GM21528 (cell line): ENCODE data around the gene ABCB8.
"Not testable (repeated sequence)": the region's sequence is repeated elsewhere in the genome, so short reads cannot be mapped to it uniquely, and the experiment has no call there.

Experiments
- ATAC-seq: cut with Tn5 transposase; IDR thresholded peaks from one replicate; pipeline ENCODE4 v1.9.1; 2021; ENCODE audit warnings: mild to moderate bottlenecking, moderate library complexity; ENCODE audit not compliant: unreplicated experiment, low FRiP score

Gene ABCB8

DNA sequence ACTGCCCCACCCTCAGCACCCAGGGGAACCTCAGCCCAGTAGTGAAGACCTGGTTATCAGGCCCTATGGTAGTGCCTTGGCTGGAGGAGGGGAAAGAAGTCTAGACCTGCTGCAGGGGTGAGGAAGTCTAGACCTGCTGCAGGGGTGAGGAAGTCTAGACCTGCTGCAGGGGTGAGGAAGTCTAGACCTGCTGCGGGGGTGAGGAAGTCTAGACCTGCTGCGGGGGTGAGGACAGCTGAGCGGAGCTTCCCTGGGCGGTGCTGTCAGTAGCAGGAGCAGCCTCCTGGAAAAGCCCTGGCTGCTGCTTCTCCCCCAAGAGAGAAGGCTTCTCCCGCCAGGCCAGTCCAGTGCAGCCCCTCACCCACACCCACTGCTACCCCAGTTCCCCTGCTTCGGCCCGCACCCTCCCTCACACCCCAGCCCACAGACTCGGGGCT is 31.2 kb upstream of the ABCB8 start:
- no peak for ATAC-seq

DNA sequence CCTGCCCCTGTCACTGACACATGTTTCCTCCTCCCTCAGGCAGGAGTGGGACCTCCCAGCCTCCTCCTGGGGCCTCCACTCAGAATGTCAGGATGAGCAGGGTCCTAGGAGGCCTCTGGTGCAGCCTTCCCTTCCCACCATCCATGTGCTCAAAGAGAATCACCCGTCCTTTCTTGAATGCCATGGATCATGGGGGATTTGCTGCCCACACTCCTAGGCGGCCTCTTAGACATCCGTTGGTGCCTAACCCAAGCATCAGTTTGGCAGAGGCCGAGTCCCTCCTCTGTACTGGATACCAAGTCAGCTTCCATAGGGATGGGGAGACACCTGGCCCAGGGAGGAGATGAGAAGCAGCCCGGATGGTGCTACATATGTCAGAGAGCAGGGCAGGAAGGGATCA is 30.4 kb upstream of the ABCB8 start:
- ATAC-seq = no peak

DNA sequence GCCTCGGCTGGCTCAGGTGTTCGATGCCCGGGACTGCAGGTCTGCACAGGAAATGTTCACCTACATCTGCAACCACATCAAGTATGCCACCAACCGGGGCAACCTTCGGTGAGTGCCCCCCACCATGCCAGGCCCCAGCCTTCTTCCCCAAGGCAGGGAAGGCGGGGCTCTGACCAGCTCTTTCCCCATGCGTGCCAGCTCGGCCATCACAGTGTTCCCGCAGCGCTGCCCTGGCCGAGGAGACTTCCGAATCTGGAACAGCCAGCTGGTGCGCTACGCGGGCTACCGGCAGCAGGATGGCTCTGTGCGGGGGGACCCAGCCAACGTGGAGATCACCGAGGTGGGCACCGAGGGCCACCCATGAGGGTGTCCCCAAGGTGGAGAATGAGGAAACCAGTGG is 29.9 kb upstream of the ABCB8 start:
- ATAC-seq = no peak

DNA sequence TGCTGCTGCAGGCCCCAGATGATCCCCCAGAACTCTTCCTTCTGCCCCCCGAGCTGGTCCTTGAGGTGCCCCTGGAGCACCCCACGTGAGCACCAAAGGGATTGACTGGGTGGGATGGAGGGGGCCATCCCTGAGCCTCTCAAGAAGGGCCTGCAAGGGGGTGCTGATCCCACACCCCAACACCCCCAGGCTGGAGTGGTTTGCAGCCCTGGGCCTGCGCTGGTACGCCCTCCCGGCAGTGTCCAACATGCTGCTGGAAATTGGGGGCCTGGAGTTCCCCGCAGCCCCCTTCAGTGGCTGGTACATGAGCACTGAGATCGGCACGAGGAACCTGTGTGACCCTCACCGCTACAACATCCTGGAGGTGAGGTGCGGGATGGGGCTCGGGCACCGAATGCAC is 29.2 kb upstream of the ABCB8 start:
- ATAC-seq = no peak

DNA sequence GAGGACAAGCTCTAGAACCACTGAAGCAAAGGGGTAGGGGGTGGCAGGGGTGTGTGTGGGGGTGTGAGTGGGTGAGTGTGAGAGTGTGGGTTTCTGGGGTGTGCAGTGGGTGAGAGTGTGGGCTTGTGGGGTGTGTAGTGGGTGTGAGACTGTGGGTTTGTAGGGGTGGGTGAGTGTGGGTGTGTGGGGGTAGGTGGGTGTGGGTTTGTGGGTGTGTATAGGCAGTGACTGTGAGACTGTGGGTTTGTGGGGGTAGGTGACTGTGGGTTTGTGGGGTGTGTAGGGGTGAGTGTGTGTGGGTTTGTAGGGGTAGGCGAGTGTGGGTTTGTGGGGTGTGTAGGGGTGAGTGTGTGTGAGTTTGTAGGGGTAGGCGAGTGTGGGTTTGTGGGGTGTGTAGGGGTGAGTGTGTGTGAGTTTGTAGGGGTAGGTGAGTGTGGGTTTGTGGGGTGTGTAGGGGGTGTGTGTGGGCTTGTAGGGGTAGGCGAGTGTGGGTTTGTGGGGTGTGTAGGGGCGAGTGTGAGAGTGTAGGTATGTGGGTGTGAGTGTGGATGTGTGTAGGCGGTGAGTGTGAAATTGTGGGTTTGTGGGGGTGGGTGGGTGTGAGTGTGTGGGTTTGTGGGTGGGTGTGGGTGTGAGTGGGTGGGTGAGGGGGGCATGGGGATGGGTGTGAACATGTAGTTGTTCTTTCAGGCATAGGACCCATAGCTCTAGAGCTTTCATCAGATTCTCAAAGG is 28.6 kb upstream of the ABCB8 start:
- no peak for ATAC-seq

DNA sequence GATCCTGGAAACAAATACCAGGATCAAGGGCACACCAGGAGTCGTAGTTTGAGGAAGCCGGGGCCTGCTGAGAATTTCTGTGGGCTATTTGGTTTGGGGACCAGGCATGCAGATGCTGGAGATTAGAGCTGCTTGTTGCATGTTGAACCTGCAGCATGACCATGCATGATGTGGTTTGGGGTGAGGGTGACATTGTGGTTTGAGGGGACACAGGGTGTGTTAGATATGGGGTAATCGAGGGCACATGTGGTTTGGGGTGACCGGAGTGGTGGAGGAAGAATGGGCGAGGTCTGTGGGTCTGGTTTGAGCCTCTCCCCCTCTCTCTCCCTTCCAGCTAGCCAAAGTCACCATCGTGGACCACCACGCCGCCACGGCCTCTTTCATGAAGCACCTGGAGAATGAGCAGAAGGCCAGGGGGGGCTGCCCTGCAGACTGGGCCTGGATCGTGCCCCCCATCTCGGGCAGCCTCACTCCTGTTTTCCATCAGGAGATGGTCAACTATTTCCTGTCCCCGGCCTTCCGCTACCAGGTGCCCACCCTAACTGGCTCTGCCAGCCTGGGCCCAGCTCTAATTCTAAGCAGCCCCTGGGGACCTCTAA is 27.3 kb upstream of the ABCB8 start:
- ATAC-seq = no peak

DNA sequence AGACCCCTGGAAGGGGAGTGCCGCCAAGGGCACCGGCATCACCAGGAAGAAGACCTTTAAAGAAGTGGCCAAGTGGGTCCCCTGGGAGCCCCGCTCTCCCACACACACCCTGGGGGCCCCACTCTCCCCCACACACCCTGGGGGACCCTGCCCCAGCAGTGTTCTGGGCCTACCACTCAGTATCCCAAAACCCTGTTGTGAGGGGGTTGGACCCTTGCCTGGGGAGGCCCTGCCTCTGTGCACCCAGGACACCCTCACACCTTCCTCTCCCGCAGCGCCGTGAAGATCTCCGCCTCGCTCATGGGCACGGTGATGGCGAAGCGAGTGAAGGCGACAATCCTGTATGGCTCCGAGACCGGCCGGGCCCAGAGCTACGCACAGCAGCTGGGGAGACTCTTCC is 26.7 kb upstream of the ABCB8 start:
- ATAC-seq = no peak

DNA sequence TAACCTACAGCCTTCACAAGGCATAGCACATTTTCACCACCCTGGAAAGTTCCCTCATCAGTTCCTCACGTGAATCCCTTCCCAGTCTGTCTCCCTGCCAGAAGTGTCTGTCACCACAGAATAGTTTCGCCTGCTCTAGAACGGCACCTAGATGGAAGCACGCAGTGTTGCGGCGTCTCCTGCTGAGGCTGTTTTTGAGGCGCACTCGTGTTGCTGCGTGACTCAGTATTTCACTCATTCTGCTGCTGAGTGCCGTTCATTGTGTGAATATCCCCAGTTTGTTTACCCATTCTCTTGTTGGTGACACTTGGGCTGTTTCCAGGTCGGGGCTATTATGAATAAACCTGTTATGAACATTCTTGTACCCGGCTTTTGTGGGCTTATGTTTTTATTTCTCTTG is 24.7 kb upstream of the ABCB8 start:
- ATAC-seq = no peak

DNA sequence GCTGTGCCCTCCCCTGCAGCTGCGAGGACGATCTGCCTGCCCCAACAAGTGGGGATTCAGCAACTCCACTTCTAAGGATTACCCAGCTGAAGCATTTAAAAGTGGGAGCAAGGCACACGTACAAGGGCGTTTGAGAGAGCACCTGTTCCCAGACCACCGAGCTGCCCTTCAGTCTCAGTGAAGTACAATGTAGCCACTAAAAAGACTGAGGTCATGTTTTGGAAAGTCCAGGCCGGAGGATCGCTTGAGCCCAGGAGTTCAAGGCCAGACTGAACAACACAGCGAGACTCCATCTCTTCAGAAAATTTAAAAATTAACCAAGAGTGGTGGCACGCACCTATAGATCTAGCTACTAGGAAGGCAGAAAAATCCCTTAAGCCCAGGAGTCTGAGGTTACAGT is 22.7 kb upstream of the ABCB8 start:
- ATAC-seq = no peak

DNA sequence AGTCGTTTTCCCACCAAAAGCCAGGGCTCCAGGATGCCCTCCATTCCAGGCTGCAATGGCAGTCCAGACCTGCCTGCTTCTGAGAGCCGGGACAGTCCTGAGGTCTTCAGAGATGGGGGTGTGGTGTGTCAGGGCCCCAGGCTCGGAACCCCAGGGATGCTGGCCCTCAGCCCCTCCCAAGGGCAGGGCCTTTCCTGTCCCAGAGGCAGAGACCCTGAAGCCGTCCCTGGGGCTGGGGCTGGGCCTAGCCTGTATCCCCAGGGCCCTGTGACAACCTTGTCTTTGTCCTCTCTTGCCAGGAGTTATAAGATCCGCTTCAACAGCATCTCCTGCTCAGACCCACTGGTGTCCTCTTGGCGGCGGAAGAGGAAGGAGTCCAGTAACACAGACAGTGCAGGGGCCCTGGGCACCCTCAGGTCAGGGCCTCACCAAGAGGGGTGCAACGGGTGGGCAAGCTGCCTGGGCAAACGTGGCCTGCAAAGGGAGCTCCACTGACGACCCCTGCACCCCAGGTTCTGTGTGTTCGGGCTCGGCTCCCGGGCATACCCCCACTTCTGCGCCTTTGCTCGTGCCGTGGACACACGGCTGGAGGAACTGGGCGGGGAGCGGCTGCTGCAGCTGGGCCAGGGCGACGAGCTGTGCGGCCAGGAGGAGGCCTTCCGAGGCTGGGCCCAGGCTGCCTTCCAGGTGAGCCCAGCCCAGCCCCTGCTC is 21.5 kb upstream of the ABCB8 start:
- ATAC-seq = no peak

DNA sequence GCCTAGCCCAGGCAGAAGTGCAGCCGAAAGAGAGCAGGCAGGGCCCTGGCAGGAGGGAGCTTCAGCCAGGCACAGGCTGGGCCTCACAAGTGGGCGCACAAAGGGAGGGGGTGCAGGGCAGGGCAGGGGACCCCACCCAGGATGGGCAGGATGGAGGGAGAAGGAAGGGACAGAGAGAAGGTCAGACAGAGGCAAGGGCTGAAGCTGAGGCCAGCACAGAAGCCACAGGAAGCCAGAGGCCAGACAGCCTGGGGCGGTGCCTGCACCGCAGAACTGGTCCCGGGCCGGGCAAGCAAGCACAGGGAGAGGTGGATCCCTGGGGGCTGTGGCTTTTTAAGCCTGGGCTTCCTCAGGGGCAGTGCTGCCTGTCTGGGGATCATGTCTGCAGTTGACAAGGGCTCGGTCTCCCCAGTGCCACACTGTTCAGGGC is 20.8 kb upstream of the ABCB8 start:
- ATAC-seq = no peak

DNA sequence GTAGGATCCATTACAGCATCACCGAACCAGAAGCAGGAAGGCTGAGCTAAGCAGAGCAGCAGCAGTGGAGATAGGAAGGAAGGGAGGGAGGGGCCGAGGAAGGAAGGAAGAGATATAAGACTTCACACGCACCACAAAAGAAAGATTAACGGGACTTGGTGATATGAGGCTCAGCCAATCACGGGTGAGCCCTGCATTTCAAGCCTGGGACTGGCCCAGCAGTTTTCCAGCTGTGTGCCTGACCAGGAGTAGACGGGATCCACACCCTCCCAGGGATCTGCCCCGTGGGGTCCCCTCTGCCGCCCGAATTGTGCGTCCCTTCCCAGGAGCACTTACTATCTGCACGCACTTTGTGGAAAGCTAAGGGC is 20.1 kb upstream of the ABCB8 start:
- ATAC-seq = no peak

DNA sequence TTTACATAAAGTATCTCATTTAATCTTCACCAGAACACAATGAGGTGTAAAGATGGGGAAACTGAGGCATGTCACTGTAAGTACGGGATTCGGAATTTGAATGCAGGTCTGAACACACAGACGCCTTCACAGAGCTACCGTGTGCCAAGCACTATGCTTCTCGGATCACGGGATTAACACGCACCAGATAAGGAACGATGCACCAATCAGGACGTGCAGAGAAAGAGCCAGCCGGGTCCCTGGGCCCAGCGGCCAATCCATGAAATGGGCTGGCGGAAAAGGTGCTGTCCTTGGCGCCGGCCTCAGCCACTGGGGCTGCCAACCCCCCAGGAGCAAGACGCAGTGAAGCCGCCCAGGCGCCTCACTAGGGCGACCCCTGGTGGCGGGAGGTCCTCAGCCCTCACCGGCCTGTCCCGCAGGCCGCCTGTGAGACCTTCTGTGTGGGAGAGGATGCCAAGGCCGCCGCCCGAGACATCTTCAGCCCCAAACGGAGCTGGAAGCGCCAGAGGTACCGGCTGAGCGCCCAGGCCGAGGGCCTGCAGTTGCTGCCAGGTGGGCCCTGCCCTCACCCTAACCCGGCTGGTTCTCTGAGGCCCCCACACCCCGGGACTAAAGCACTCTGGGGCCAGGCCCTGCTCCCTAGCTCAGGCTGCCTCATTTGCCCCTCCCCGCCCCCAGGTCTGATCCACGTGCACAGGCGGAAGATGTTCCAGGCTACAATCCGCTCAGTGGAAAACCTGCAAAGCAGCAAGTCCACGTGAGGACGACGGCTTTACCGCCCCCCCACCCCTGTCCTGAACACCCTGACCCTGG is 19.5 kb upstream of the ABCB8 start:
- ATAC-seq = no peak

DNA sequence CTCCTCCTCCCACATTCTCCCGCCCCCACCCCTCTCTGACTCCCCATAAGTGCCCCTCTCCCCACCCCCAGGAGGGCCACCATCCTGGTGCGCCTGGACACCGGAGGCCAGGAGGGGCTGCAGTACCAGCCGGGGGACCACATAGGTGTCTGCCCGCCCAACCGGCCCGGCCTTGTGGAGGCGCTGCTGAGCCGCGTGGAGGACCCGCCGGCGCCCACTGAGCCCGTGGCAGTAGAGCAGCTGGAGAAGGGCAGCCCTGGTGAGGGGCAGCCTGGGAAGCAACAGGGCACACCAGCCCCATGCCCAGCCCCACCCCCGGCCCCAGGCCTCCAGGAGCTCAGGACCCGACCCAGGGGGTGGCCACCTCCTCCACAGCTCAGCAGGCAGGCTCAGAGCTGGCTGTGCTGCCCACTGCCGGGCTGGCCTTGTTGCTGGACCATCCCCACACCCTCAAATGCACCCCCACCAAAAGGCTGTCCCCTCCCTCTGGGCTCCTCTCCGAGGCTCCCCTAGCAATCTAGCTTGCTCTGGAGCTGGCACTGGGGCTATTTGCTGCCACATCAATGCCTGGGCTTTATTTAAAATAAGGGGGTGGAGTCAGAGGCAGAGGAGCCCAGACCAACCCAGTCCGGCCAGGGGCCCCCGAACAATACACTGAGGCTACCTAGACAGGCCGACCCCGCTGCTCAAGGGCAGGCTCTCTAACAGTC is 18.8 kb upstream of the ABCB8 start:
- ATAC-seq = no peak

DNA sequence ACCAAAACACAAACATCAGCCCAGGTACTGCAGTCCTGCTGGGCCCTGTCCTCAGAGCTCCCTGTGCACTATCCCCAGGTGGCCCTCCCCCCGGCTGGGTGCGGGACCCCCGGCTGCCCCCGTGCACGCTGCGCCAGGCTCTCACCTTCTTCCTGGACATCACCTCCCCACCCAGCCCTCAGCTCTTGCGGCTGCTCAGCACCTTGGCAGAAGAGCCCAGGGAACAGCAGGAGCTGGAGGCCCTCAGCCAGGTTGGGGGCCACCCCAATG is 18.3 kb upstream of the ABCB8 start:
- ATAC-seq = no peak

DNA sequence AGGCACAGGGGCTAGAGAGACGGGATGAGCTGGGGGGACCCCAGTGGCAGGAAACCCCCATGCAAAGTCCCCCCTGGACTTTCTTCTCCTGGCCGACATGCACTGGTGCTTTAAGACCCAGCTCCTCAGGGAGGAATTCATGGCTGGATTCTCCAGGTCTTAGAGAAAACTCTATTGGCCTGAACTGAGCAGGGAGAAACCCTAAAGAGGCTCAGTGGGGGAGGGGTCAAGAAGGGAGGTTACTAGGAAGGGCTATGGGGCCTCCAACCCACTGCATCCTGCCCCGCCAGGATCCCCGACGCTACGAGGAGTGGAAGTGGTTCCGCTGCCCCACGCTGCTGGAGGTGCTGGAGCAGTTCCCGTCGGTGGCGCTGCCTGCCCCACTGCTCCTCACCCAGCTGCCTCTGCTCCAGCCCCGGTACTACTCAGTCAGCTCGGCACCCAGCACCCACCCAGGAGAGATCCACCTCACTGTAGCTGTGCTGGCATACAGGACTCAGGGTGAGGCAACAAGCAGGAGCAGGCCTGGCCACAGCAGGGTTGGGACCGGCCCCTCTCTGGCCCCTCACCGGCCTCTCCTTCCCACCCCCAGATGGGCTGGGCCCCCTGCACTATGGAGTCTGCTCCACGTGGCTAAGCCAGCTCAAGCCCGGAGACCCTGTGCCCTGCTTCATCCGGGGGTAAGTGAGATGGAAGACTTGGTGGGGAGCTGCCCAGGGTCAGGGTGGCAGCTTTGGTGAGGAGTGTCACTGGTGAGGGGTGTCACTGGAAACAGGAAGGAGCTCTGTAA is 17.7 kb upstream of the ABCB8 start:
- ATAC-seq = no peak

DNA sequence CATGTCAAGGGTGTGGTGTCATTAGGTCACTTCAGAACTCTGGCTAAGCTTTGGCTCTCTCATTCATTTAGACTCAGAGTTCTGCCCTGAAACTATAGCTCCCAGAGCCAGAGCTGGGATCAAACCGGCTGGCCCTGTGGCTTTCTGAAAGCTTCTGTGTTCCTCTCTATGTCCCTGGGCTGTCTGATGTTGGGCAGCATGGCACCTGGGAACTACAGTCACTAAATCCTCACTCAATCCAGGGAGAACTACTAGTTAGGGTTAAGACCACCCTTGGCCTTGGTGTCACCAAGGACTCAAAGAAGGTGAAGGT is 17.2 kb upstream of the ABCB8 start:
- ATAC-seq = no peak

DNA sequence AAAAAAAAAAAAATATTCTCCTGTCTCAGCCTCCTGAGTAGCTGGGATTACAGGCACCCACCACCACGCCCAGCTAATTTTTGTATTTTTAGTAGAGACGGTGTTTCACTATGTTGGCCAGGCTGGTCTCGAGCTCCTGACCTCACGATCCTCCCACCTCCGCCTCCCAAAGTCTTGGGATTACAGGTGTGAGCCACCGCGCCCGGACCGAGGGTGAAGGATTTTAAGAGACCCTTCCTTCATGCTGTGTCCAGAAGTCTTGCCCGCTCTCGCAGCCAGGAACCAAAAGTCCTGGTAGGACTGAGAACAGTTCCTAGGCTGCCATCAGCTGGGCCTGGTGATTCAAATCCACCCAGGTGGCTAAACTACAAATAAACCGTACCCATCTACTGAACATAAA is 16.6 kb upstream of the ABCB8 start:
- not testable (repeated sequence) for ATAC-seq

DNA sequence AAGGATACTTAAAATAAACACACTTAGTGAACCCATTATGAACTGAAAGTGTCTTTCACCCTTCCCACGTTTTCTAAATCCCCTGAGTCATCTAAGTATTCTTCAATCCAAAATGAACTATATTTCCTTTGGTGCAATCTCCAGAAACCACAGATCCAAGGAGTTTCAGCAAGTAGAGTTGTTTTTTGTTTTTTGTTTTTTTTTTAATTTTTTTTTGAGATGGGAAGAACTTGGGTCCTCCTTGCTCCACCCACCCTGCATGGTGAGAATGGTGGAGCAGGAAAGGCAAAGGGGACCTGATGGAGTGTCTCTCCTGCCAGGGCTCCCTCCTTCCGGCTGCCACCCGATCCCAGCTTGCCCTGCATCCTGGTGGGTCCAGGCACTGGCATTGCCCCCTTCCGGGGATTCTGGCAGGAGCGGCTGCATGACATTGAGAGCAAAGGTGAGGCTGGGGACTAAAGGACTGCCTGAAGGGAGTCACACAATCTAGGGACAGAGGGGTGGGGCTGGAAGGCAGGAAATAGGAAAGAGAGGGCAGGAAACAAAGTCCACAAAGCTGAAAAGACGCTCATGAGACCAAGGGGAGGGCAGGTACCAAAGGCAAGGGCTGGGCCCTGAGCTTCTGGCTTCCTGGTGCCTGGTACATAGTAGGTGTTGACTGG is 16.1 kb upstream of the ABCB8 start:
- no peak for ATAC-seq

DNA sequence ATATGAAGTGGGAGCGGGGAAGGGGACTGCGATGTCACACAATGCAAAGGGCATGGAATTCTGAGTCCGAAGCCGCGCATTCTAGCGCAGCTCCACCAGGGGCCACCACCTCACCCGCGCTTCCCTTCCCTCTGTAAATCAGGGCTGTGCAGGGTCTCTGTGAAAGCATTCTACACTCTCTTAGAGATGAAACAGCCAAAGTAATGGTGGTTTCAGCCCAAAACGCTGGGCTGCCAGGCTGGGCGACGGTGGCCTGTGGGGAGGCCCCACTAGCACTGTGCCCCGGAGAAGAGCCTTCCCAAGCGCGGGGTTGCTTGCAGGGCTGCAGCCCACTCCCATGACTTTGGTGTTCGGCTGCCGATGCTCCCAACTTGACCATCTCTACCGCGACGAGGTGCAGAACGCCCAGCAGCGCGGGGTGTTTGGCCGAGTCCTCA is 15.3 kb upstream of the ABCB8 start:
- ATAC-seq = no peak
